Mucosa of rectum (tissue), 2 donors: ENCODE results near the gene IQCK.

ENCODE experiments used
- H3K27ac ChIP-seq, 2 donors: one replicate each; pipeline ENCODE4 v1.7.0; 2013; ENCODE audit warnings: inconsistent platforms in 2 of 2, low read depth in 2 of 2, low read length in 2 of 2
- H3K27me3 ChIP-seq, 2 donors: one replicate each; pipeline ENCODE4 v1.7.0; 2013; ENCODE audit warnings: low read length in 2 of 2; ENCODE audit not compliant: control insufficient read depth in 2 of 2, insufficient read depth in 2 of 2
- H3K36me3 ChIP-seq, 2 donors: one replicate each; pipeline ENCODE4 v1.7.0; 2013; ENCODE audit warnings: low read length in 2 of 2; ENCODE audit not compliant: control insufficient read depth in 2 of 2, insufficient read depth in 2 of 2
- H3K4me1 ChIP-seq, 2 donors: one replicate each; pipeline ENCODE4 v1.7.0; 2013; ENCODE audit warnings: low read length in 2 of 2, mild to moderate bottlenecking in 1 of 2; ENCODE audit not compliant: control insufficient read depth in 2 of 2, insufficient read depth in 2 of 2
- H3K4me3 ChIP-seq, 2 donors: one replicate each; pipeline ENCODE4 v1.7.0; 2013; ENCODE audit warnings: low read length in 2 of 2
- H3K9ac ChIP-seq, 2 donors: one replicate each; pipeline ENCODE4 v1.7.0; 2013; ENCODE audit warnings: low read length in 2 of 2, low read depth in 1 of 2, mild to moderate bottlenecking in 1 of 2
- H3K9me3 ChIP-seq, 2 donors: one replicate each; pipeline ENCODE4 v1.7.0; 2013; ENCODE audit warnings: low read length in 2 of 2; ENCODE audit not compliant: control insufficient read depth in 2 of 2
- donor health status: healthy.
- donor health status: Normal muscosa, but diverticular disease.

The IQCK gene

DNA sequence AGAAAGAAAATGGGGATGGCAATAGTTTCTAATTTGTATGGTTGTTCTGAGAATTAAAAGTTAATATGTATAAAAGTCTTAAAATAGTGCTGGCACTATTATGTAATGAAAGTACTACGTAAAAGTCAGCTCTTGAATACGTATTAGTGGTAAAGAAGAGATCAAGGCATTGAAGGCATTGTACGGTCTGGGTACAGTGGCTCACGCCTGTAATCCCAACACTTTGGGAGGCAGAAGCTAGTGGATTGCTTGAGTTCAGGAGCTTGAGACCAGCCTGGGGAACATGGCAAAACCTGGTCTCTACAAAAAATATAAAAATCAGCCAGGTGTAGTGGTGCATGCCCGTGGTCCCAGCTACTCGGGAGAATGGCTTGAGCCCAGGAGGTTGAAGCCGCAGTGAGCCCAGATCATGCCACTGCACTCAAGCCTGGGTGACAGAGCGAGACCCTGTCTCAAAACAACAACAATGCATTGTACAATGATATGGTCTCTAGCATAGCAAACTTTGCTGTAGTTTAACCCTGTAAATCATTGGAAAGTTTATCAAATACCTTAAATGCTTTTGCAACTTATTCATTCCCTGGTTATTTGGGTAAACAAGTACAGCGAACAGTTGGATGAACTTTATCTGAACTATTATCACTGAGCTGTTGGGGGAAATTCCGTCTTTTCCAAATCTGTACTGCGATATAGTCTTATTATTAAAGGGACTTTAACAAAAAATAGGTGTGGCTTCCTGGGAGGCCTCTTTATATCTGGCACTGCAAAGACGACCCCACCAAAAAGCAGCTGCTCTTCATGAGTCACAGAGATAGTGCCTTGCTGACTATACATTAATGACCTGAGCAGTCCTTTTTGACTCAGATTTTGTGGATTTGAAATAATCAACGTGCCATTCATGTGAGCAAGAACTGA lies 93.0 kb downstream of the IQCK start:
- Histone ChIP-seq H3K36me3 (no peaks in the 10 kb centered on the region), H3K4me3 (no peak overlapping the region), H3K9ac (no peak overlapping the region), H3K27me3 (no peaks in the 10 kb centered on the region), H3K27ac (no peak overlapping the region), H3K4me1 (no peaks in the 10 kb centered on the region), H3K9me3 (no peaks in the 10 kb centered on the region)

DNA sequence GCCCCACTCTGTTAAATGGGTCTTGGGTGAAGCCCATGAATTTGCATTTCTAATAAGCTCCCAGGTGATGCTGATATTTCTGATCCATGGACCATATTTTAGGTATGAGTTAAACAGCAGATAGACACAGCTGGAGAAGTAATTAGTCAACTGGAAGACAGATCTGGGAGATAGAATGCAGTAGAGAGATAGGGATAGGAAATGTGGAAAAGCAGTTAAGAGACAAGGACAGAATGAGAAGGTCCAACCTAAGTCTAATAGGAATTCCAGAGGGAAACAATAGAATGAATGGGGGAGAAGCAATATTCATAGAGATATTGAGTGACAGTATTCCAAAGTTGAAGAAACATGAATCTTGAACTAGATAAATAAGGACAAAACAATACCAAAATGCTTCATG lies 94.9 kb downstream of the IQCK start:
- H3K9me3 ChIP-seq, result no peaks in the 10 kb centered on the region
- H3K27ac ChIP-seq, result no peak overlapping the region

DNA sequence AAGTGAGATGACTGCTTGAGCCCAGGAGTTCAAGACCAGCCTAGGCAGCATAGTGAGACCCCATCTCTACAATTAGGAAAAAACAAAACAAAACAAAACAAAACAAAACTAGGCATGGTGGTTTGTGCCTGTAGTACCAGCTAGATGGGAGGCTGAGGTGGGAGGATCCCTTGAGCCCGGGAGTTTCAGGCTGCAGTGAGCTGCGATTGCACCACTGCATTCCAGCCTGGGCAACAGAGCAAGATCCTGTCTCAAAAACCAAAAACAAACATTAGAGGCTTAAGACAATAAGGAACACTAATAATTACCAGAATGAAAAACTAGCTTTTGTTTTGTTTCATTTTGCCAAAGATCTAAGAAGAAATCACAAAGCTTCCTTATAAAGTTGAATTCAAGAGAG lies 97.3 kb downstream of the IQCK start:
- Histone ChIP-seq H3K4me1 (no peaks in the 10 kb centered on the region), H3K27ac (no peak overlapping the region), H3K4me3 (no peak overlapping the region), H3K36me3 (no peaks in the 10 kb centered on the region), H3K9me3 (no peaks in the 10 kb centered on the region), H3K9ac (no peak overlapping the region), H3K27me3 (no peaks in the 10 kb centered on the region)

More for the DNA sequence above, 94.9 kb downstream of the IQCK start:
- Histone ChIP-seq H3K36me3 (no peaks in the 10 kb centered on the region), H3K9ac (no peak overlapping the region), H3K4me3 (no peak overlapping the region), H3K27me3 (no peaks in the 10 kb centered on the region), H3K4me1 (no peaks in the 10 kb centered on the region)

GRCh38 chr16:19817122-19817521 lies 99.1 kb downstream of the IQCK start:
- Histone ChIP-seq H3K4me1 (no peaks in the 10 kb centered on the region), H3K9ac (no peak overlapping the region), H3K9me3 (no peaks in the 10 kb centered on the region), H3K36me3 (no peaks in the 10 kb centered on the region), H3K27me3 (no peaks in the 10 kb centered on the region), H3K27ac (no peak overlapping the region), H3K4me3 (no peak overlapping the region)

DNA sequence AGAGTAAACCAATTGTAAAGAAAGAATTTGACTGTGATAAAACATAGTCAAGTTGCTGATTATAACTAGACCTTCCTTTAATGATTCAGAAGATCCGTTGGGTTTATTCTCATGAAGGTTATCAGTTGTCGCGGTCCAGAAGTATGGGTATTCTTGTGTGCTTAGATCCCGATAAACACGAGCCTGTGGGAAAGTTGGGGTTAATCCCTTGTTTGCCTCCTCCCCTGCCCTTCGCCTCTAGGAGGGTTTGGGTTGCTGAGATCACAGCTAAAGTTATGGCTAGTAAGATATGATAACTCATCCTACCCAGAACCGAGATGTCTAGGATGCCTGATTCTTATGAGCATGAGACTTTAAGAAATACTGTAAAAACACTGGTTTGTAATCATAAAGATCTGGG lies 99.8 kb downstream of the IQCK start:
- Histone ChIP-seq H3K27me3 (no peaks in the 10 kb centered on the region), H3K4me3 (no peak overlapping the region), H3K36me3 (no peaks in the 10 kb centered on the region), H3K4me1 (no peaks in the 10 kb centered on the region), H3K27ac (no peak overlapping the region), H3K9ac (no peak overlapping the region), H3K9me3 (no peaks in the 10 kb centered on the region)

GRCh38 chr16:19822533-19822932 lies 104.5 kb downstream of the IQCK start:
- Histone ChIP-seq H3K27me3 (no peaks in the 10 kb centered on the region), H3K4me1 (no peaks in the 10 kb centered on the region), H3K27ac (no peak overlapping the region), H3K9me3 (no peaks in the 10 kb centered on the region), H3K4me3 (no peak overlapping the region), H3K9ac (no peak overlapping the region), H3K36me3 (peaks cover 0 to 6% of the 10 kb centered on the region in 2 donors)

DNA sequence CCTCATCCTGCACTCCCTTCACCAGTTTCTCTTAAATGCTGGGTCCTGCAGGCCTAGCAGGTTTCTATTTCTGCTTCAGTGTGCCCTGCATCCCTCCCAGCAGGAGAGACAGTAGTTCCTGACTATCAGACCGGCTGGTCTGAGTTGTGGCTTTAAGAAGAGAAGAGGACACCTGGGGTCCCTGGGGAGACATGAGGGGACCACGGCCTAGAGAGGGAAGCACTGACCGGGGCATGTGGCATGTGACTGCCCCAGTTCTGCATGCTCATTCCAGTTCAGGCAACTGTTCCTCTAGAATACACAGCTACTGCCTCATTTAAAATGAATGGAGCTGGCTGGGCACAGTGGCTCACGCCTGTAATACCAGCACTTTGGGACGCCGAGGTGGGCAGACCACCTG lies 105.3 kb downstream of the IQCK start:
- Histone ChIP-seq H3K4me1 (no peaks in the 10 kb centered on the region), H3K27me3 (no peaks in the 10 kb centered on the region), H3K27ac (no peak overlapping the region), H3K36me3 (peaks cover 0 to 6% of the 10 kb centered on the region in 2 donors), H3K9me3 (no peaks in the 10 kb centered on the region), H3K9ac (no peak overlapping the region), H3K4me3 (no peak overlapping the region)

GRCh38 chr16:19824216-19824615 lies 106.1 kb downstream of the IQCK start:
- peaks cover 0 to 6% of the 10 kb centered on the region in 2 donors for H3K36me3 ChIP-seq
- H3K9ac ChIP-seq, result no peak overlapping the region

GRCh38 chr16:19829844-19830692 lies 112.0 kb downstream of the IQCK start:
- H3K27me3 ChIP-seq, result no peaks in the 10 kb centered on the region
- H3K27ac ChIP-seq, result no peak overlapping the region
- no peak overlapping the region for H3K4me3 ChIP-seq
- no peaks in the 10 kb centered on the region for H3K9me3 ChIP-seq
- H3K36me3 ChIP-seq, result peaks cover 0 to 6% of the 10 kb centered on the region in 2 donors
- H3K9ac ChIP-seq, result no peak overlapping the region
- no peaks in the 10 kb centered on the region for H3K4me1 ChIP-seq

More at GRCh38 chr16:19824216-19824615, 106.1 kb downstream of the IQCK start:
- H3K4me1 ChIP-seq, result no peaks in the 10 kb centered on the region
- no peak overlapping the region for H3K4me3 ChIP-seq
- no peak overlapping the region for H3K27ac ChIP-seq
- no peaks in the 10 kb centered on the region for H3K27me3 ChIP-seq
- no peaks in the 10 kb centered on the region for H3K9me3 ChIP-seq

DNA sequence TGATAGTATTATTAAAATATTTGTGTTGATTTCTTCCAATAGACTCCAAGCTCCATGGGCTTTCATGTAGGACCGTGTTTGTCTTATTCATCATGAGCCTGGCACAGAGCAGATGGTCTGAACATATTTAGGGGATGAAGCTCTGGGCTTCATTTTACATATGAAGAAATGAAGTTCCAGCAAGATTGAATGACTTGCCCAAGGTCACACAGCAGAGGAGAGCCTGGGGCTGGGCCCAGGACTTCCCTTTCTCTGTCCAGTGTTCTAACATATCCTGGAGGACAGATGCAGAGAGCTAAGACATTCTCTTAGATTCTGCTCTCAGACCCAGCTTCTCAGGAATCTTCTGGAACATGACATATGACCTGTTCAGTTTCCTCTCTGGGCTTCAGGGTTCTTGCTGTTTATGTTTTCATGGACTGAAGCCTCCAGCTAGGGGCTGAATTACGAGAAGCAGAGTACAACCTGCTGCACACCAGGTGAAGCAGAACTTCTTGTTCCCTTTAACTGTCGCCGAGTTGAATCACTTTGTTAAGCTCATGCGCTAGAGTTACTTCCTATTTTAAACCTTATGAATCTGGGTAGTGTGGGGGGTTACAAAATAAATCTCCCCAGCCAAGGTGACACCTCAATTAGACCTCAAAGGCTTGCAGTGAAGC lies 113.0 kb downstream of the IQCK start:
- H3K36me3 ChIP-seq, result peaks cover 0 to 6% of the 10 kb centered on the region in 2 donors
- H3K9me3 ChIP-seq, result no peaks in the 10 kb centered on the region
- no peaks in the 10 kb centered on the region for H3K4me1 ChIP-seq
- no peak overlapping the region for H3K27ac ChIP-seq
- no peak overlapping the region for H3K4me3 ChIP-seq
- H3K9ac ChIP-seq, result no peak overlapping the region
- H3K27me3 ChIP-seq, result no peaks in the 10 kb centered on the region
